Measurements from ENCODE around the gene SLC6A13.

SLC6A13 gene

GRCh38 chr12:203462-204260 is 59.0 kb downstream of the SLC6A13 start:
- no peak for DNase-seq (ENCODE audit: low read depth)
- no peak for TF ChIP-seq CTCF (IDR thresholded peaks at IDR 0.05; ENCODE audit: low read depth, low read length)
- no peak for TF ChIP-seq POLR2A (IDR thresholded peaks at IDR 0.05; ENCODE audit: extremely low read depth, insufficient read length)
- TF ChIP-seq MYC (IDR thresholded peaks at IDR 0.05; ENCODE audit: low read depth, low read length), result no peak
- no peak for TF ChIP-seq MAX (IDR thresholded peaks at IDR 0.05; ENCODE audit: low read depth, low read length)
- no peak overlapping the region for H3K4me3 ChIP-seq (ENCODE audit: low read depth, low read length)

- H3K4me3 ChIP-seq (ENCODE audit: low read depth, low read length), result no peak overlapping the region
- no peak for TF ChIP-seq MYC (IDR thresholded peaks at IDR 0.05; ENCODE audit: low read depth, low read length)
- no peak for DNase-seq (ENCODE audit: low read depth)
These were observed 59.6 kb downstream of the SLC6A13 start for GRCh38 chr12:203074-203461.

GRCh38 chr12:202081-202731 is 60.4 kb downstream of the SLC6A13 start:
- TF ChIP-seq MYC (IDR thresholded peaks at IDR 0.05; ENCODE audit: low read depth, low read length) (no peak), CTCF (IDR thresholded peaks at IDR 0.05; ENCODE audit: low read depth, low read length) (no peak), MAX (IDR thresholded peaks at IDR 0.05; ENCODE audit: low read depth, low read length) (no peak), POLR2A (IDR thresholded peaks at IDR 0.05; ENCODE audit: extremely low read depth, insufficient read length) (no peak)
- DNase-seq (ENCODE audit: low read depth), result no peak
- no peak overlapping the region for H3K4me3 ChIP-seq (ENCODE audit: low read depth, low read length)

GRCh38 chr12:201361-201760 is 61.3 kb downstream of the SLC6A13 start:
- H3K4me3 ChIP-seq (ENCODE audit: low read depth, low read length), result no peak overlapping the region
- no peak for DNase-seq (ENCODE audit: low read depth)
- TF ChIP-seq MYC (IDR thresholded peaks at IDR 0.05; ENCODE audit: low read depth, low read length) (no peak), POLR2A (IDR thresholded peaks at IDR 0.05; ENCODE audit: extremely low read depth, insufficient read length) (no peak), CTCF (IDR thresholded peaks at IDR 0.05; ENCODE audit: low read depth, low read length) (no peak), MAX (IDR thresholded peaks at IDR 0.05; ENCODE audit: low read depth, low read length) (no peak)

- H3K4me3 ChIP-seq (ENCODE audit: low read depth, low read length), result no peak overlapping the region
- DNase-seq (ENCODE audit: low read depth), result no peak
- no peak for TF ChIP-seq POLR2A (IDR thresholded peaks at IDR 0.05; ENCODE audit: extremely low read depth, insufficient read length)
- TF ChIP-seq MYC (IDR thresholded peaks at IDR 0.05; ENCODE audit: low read depth, low read length), result no peak
- no peak for TF ChIP-seq CTCF (IDR thresholded peaks at IDR 0.05; ENCODE audit: low read depth, low read length)
- no peak for TF ChIP-seq MAX (IDR thresholded peaks at IDR 0.05; ENCODE audit: low read depth, low read length)
These were observed 63.9 kb downstream of the SLC6A13 start for GRCh38 chr12:198705-199104.

- H3K4me3 ChIP-seq (ENCODE audit: low read depth, low read length), result no peak overlapping the region
- no peak for TF ChIP-seq MYC (IDR thresholded peaks at IDR 0.05; ENCODE audit: low read depth, low read length)
- TF ChIP-seq MAX (IDR thresholded peaks at IDR 0.05; ENCODE audit: low read depth, low read length), result no peak
- no peak for TF ChIP-seq CTCF (IDR thresholded peaks at IDR 0.05; ENCODE audit: low read depth, low read length)
- TF ChIP-seq POLR2A (IDR thresholded peaks at IDR 0.05; ENCODE audit: extremely low read depth, insufficient read length), result no peak
These were observed 64.5 kb downstream of the SLC6A13 start for GRCh38 chr12:197911-198695.

More at GRCh38 chr12:197911-198695, 64.5 kb downstream of the SLC6A13 start:
- DNase-seq (ENCODE audit: low read depth), result no peak
